Heart left ventricle (tissue), 16 donors: ENCODE data around the gene COX19. TPM values are rescaled to one million over a fixed set of nuclear protein-coding genes. Genes with fewer than 3 reads are reported as not detected.
A peak's percentile ranks its signal among the peaks of the same experiment; 100 is the strongest.

Experiments used
- ATAC-seq, 4 donors: fragments of 200-7000 bp; cut with Tn5 transposase; one replicate each; pipeline ENCODE4 v1.9.1; 2020 to 2022; ENCODE audit warnings: moderate library complexity in 4 of 4, mild to moderate bottlenecking in 3 of 4, moderate number of reproducible peaks in 1 of 4
- DNase-seq, 5 donors: peaks; one replicate each; pipeline ENCODE4 v3.0.0-alpha.2; 2020
- H3K27ac ChIP-seq, 12 donors: fragments of 200-600 bp; sonication (generic) in 4 of 12; one replicate each; pipeline versions ENCODE4 v1.5.0 to v1.8.0; 2016 to 2022; ENCODE audit warnings: mild to moderate bottlenecking in 2 of 12
- H3K27me3 ChIP-seq, 9 donors: fragments of 200-600 bp; sonication (generic) in 2 of 9; one replicate each; pipeline versions ENCODE4 v1.5.1 to v1.8.0; 2016 to 2022; ENCODE audit warnings: mild to moderate bottlenecking in 3 of 9
- H3K36me3 ChIP-seq, 9 donors: fragments of 200-600 bp; sonication (generic) in 2 of 9; one replicate each; pipeline versions ENCODE4 v1.5.0 to v1.8.0; 2018 to 2022; ENCODE audit warnings: mild to moderate bottlenecking in 2 of 9
- H3K4me1 ChIP-seq, 12 donors: fragments of 200-600 bp; sonication (generic) in 4 of 12; one replicate each; pipeline versions ENCODE4 v1.5.0 to v1.8.0; 2016 to 2022; ENCODE audit warnings: mild to moderate bottlenecking in 3 of 12
- H3K4me3 ChIP-seq, 12 donors: fragments of 200-600 bp; sonication (generic) in 4 of 12; one replicate each; pipeline versions ENCODE4 v1.5.0 to v1.8.0; 2017 to 2022; ENCODE audit warnings: mild to moderate bottlenecking in 9 of 12, moderate library complexity in 4 of 12
- H3K9me3 ChIP-seq, 12 donors: fragments of 200-600 bp; sonication (generic) in 4 of 12; one replicate each; pipeline versions ENCODE4 v1.5.0 to v1.8.0; 2016 to 2022; ENCODE audit warnings: mild to moderate bottlenecking in 1 of 12
- CTCF ChIP-seq, 12 donors: fragments of 200-600 bp; sonication (generic) in 4 of 12; IDR thresholded peaks; one replicate each; pipeline versions ENCODE4 v1.5.0 to v1.8.0; 2018 to 2022; ENCODE audit warnings: antibody characterized with exemption in 12 of 12, mild to moderate bottlenecking in 5 of 12
- POLR2A ChIP-seq, 2 donors: fragments of 450-650 bp; IDR thresholded peaks; one replicate each; pipeline ENCODE4 v1.6.1; 2017; ENCODE audit warnings: antibody characterized with exemption in 2 of 2, mild to moderate bottlenecking in 2 of 2, moderate library complexity in 2 of 2
- WGBS, 4 donors: extraction: QIAGEN DNeasy Blood & Tissue Kit in 2 of 4; methylation state at CpG; one replicate each; pipeline versions ENCODE4 v1.1.5 to v1.1.7; 2013 to 2018; 5-methylcytosine and 5-hydroxymethylcytosine counted together
- intact Hi-C, 10 donors: fragments of 100-400 bp; cut with DNase I; formaldehyde crosslinking; loops; one replicate each; pipeline versions ENCODE4 v1.11.1 to v1.14.2; 2022
- polyA plus RNA-seq, 2 donors: library from polyadenylated mRNA; stranded (reverse); fragments of 200-250 nt; gene quantifications; one replicate each; pipeline ENCODE4 v1.2.3, GENCODE V29; 2013
- total RNA-seq, 9 donors: library from RNA; depleted of rRNA in 2 of 9; stranded (reverse); fragments of >200 nt in 2 of 9; fragmentation: NEBNext Ultra II Directional in 3 of 9; extraction: Animal tissue kit (Norgen Biotek cat#: 25700) in 3 of 9; gene quantifications; one replicate each; pipeline versions ENCODE4 v1.1.0 to v1.2.4, GENCODE V29; 2016 to 2023
- donor health status: ischemic (EF 13 %, LVEDD 7.1; RV severe dilation, severe dysfunction).
- donor health status: healthy with polysubstance abuse.
- donor health status: DM: no; HTN: yes; CAD: no.
- donor health status: DM: no; HTN: no; CAD: no.
- donor health status: ischemic (EF 25% LVEDD 6.9; RV normal size, moderate dysfunction).
- donor health status: ischemic (EF 25% LVEDD 5.7; RV mildly dilated, moderate dysfunction).
- donor health status: healthy.
- donor health status: DM: yes; HTN: yes; CAD: no.
- donor health status: ischemic (EF 35%, LVEDD 5.7; RV mildly dilated, moderate dysfunction).
- donor health status: nonischemic (EF 11% LVEDD 7.7; RV severe dilation, severe dysfunction).
- donor health status: DM: yes; HTN: yes; CAD: no.
- donor health status: PGD.
- donor health status: ischemic (EF 29% LVEDD 5.4; RV normal size, mild dysfunction).
- donor health status: nonischemic (EF 23%, LVEDD 6.1; RV moderate dilation, normal function).

COX19 gene
- total and polyA plus RNA-seq, 11 donors, result 3.1 to 7.8 (median 6.5) TPM

- Histone ChIP-seq H3K4me1 (peaks cover 0 to 42% (median 7%) of the 10 kb centered on the region in 12 donors), H3K36me3 (no peaks in the 10 kb centered on the region), H3K27me3 (peaks cover 0 to 11% (median 5%) of the 10 kb centered on the region in 9 donors), H3K4me3 (no peak overlapping the region), H3K9me3 (no peaks in the 10 kb centered on the region), H3K27ac (no peak overlapping the region)
- intact Hi-C loops, result loop anchor here in 1 of 10 donors (10.0 kb wide), 1 partner anchor 54 kb away; no protein-coding TSS in a partner anchor
- TF ChIP-seq POLR2A (IDR thresholded peaks at IDR 0.05) (no peak), CTCF (IDR thresholded peaks at IDR 0.05) (no peak)
- ATAC-seq (no peak), DNase-seq (peak in 3 of 5 donors; percentile 19 to 58 (median 26))
- 84 to 87% (median 86%) methylated on average over 30 to 36 of the region's 36 CpGs for WGBS, 4 donors
These were observed 16.8 kb downstream of the COX19 start for GRCh38 chr7:958221-959200.

GRCh38 chr7:957418-958220, 17.7 kb downstream of the COX19 start:
- intact Hi-C loops, result loop anchor here in 1 of 10 donors (10.0 kb wide), 1 partner anchor 53 kb away; no protein-coding TSS in a partner anchor
- H3K4me1 ChIP-seq, result peaks cover 0 to 42% (median 9%) of the 10 kb centered on the region in 12 donors
- no peak overlapping the region for H3K27ac ChIP-seq
- H3K4me3 ChIP-seq, result no peak overlapping the region
- WGBS, 4 donors, result 75 to 88% (median 82%) methylated on average over 19 to 32 of the region's 32 CpGs
- H3K9me3 ChIP-seq, result no peaks in the 10 kb centered on the region
- ATAC-seq (peak in 1 of 4 donors; percentile 27), DNase-seq (peak in 3 of 5 donors; percentile 58 to 80 (median 62))
- H3K36me3 ChIP-seq, result no peaks in the 10 kb centered on the region
- TF ChIP-seq POLR2A (IDR thresholded peaks at IDR 0.05) (no peak), CTCF (IDR thresholded peaks at IDR 0.05) (no peak)
- peaks cover 0 to 20% (median 8%) of the 10 kb centered on the region in 9 donors for H3K27me3 ChIP-seq

- Histone ChIP-seq H3K9me3 (no peaks in the 10 kb centered on the region), H3K27me3 (peaks cover 0 to 27% (median 8%) of the 10 kb centered on the region in 9 donors), H3K4me3 (no peak overlapping the region), H3K4me1 (peaks cover 0 to 44% (median 9%) of the 10 kb centered on the region in 12 donors), H3K36me3 (no peaks in the 10 kb centered on the region), H3K27ac (no peak overlapping the region)
- DNase-seq, result peak in 3 of 5 donors; percentile 6 to 45 (median 23)
- TF ChIP-seq CTCF (IDR thresholded peaks at IDR 0.05) (no peak), POLR2A (IDR thresholded peaks at IDR 0.05) (no peak)
- intact Hi-C loops, result loop anchor here in 1 of 10 donors (10.0 kb wide), 1 partner anchor 51 kb away; no protein-coding TSS in a partner anchor
- WGBS, 4 donors, result 80 to 89% (median 85%) methylated on average over 10 of the region's 10 CpGs
- ATAC-seq, result no peak
These were observed 19.3 kb downstream of the COX19 start for GRCh38 chr7:956031-956430.
